ENCODE measurements around the gene FER1L5. TPM values are rescaled to one million over a fixed set of nuclear protein-coding genes. Genes with fewer than 3 reads are reported as not detected.

Gene FER1L5
- total and polyA plus RNA-seq, 2 of the 8 experiments (the other 6 are each of a cell fraction or from before 2014, with no cell fraction given) = 0.23 to 0.88 TPM

- H3K18ac ChIP-seq (ENCODE audit: extremely low read depth, low read length) = no peak overlapping the region
- no peak overlapping the region for H3K9ac ChIP-seq (replicated peaks in 1 of 4; ENCODE audit: extremely low read depth in 1 of 4, low read depth in 3 of 4, low read length in 3 of 4)
- no peak overlapping the region for H3K4me3 ChIP-seq (ENCODE audit: extremely low read depth in 1 of 4, insufficient read depth in 2 of 4, low read depth in 3 of 4, low read length in 4 of 4)
- H3K4me2 ChIP-seq (ENCODE audit: insufficient read depth in 1 of 2, low read depth in 2 of 2, low read length in 2 of 2) = no peak overlapping the region
- no peaks in the 10 kb centered on the region for H3K23me2 ChIP-seq (ENCODE audit: low read depth, low read length)
- H3K4ac ChIP-seq (replicated peaks; ENCODE audit: insufficient read length, low read depth, low read length) = no peak overlapping the region
- H4K8ac ChIP-seq (ENCODE audit: extremely low read depth, insufficient read depth, low read length) = no peak overlapping the region
- H2AK5ac ChIP-seq (ENCODE audit: low read depth, low read length) = no peak overlapping the region
- H2BK5ac ChIP-seq (ENCODE audit: low read depth, low read length) = no peak overlapping the region
- H3K4me1 ChIP-seq (replicated peaks in 1 of 4; ENCODE audit: control insufficient read depth in 3 of 4, insufficient read depth in 4 of 4, low read length in 3 of 4) = no peaks in the 10 kb centered on the region
- WGBS, 2 experiments (ENCODE audit: extremely low coverage in 1 of 2, insufficient coverage in 1 of 2, insufficient read length in 1 of 2, insufficient replicate concordance in 2 of 2, low coverage in 1 of 2, low lambda C conversion rate in 2 of 2, missing lambda C conversion rate in 1 of 2) = 92% methylated on average over 7 of the region's 7 CpGs; no CpG with 5 or more reads in 1 of the 2 experiments
- no peak overlapping the region for H3K56ac ChIP-seq (replicated peaks; ENCODE audit: insufficient read length, low read depth, low read length)
- H4K20me1 ChIP-seq (replicated peaks in 1 of 2; ENCODE audit: control insufficient read depth in 1 of 2, insufficient read depth in 2 of 2, low read length in 2 of 2) = no peaks in the 10 kb centered on the region
- H2BK15ac ChIP-seq (ENCODE audit: low read length) = no peak overlapping the region
- CTCF ChIA-PET (ENCODE audit: partially characterized antibody) = interaction anchor here (0.6 to 1.8 kb wide), 3 partner anchors 93 to 185 kb away, joined by 3 to 4 read pairs (median 4); no protein-coding TSS in a partner anchor
- no peak overlapping the region for H4K91ac ChIP-seq (replicated peaks; ENCODE audit: insufficient read length, low read length)
- TF ChIP-seq CEBPB (IDR thresholded peaks at IDR 0.05; ENCODE audit: low read depth, low read length) = no peak
- TF ChIP-seq RAD21 (IDR thresholded peaks at IDR 0.05 in 1 of 2, conservative IDR thresholded peaks at IDR 0.05 in 1 of 2; ENCODE audit: low read depth in 2 of 2, low read length in 2 of 2) = no peak
- TF ChIP-seq KDM1A (IDR thresholded peaks at IDR 0.05; ENCODE audit: borderline replicate concordance, low read length) = no peak
- no peak for TF ChIP-seq POLR2AphosphoS5 (IDR thresholded peaks at IDR 0.05; ENCODE audit: low read depth, low read length)
- no peak for TF ChIP-seq TEAD4 (IDR thresholded peaks at IDR 0.05; ENCODE audit: low read depth, low read length)
- TF ChIP-seq JUN (IDR thresholded peaks at IDR 0.05; ENCODE audit: low read depth, low read length) = no peak
- no peak for TF ChIP-seq TAF7 (optimal IDR thresholded peaks at IDR 0.05; ENCODE audit: borderline replicate concordance, low read depth, low read length)
- TF ChIP-seq CBX8 (IDR thresholded peaks at IDR 0.05; ENCODE audit: borderline replicate concordance, low read depth, low read length) = no peak
- no peak for TF ChIP-seq E2F6 (IDR thresholded peaks at IDR 0.05)
- H2AFZ ChIP-seq (ENCODE audit: low read length) = no peak overlapping the region
- H2BK12ac ChIP-seq (ENCODE audit: low read depth, low read length) = no peak overlapping the region
- H3K36me3 ChIP-seq (ENCODE audit: control insufficient read depth in 2 of 4, insufficient read depth in 4 of 4, low read length in 3 of 4) = no peaks in the 10 kb centered on the region
- FAIRE-seq (no peak), DNase-seq (ENCODE audit: low read depth in 1 of 2, low spot score in 2 of 2) (no peak)
- H3K79me1 ChIP-seq (ENCODE audit: low read depth, low read length) = no peaks in the 10 kb centered on the region
- no peak overlapping the region for H2BK20ac ChIP-seq (ENCODE audit: low read length)
- H3K79me2 ChIP-seq (ENCODE audit: control insufficient read depth in 1 of 2, insufficient read depth in 2 of 2, low read length in 2 of 2) = no peaks in the 10 kb centered on the region
- no peak overlapping the region for H4K5ac ChIP-seq (ENCODE audit: insufficient read length, low read depth, low read length)
- no peak overlapping the region for H3K14ac ChIP-seq (ENCODE audit: insufficient read length)
- no peak overlapping the region for H2BK120ac ChIP-seq (replicated peaks; ENCODE audit: low read depth, low read length)
- POLR2A ChIA-PET (ENCODE audit: partially characterized antibody) = interaction anchor here (0.6 to 1.0 kb wide), 2 partner anchors 31 to 227 kb away, joined by 3 to 4 read pairs; no protein-coding TSS in a partner anchor
- no peak overlapping the region for H3K27ac ChIP-seq (ENCODE audit: low read depth, low read length)
- H3K9me3 ChIP-seq (ENCODE audit: insufficient read depth in 2 of 2, low read depth in 1 of 2, low read length in 1 of 2) = no peaks in the 10 kb centered on the region
- H3K27me3 ChIP-seq (replicated peaks in 1 of 4; ENCODE audit: control insufficient read depth in 3 of 4, extremely low read depth in 1 of 4, insufficient read depth in 3 of 4, low read length in 3 of 4) = no peaks in the 10 kb centered on the region
- no peak overlapping the region for H3K23ac ChIP-seq (ENCODE audit: insufficient read length)
These were observed 5.9 kb downstream of the FER1L5 start for GRCh38 chr2:96648306-96648930.
